Adrenal gland (tissue), 12 donors: ENCODE data around the gene CSNK2A2. TPM values are rescaled to one million over a fixed set of nuclear protein-coding genes. Genes with fewer than 3 reads are reported as not detected.

Experiments used
- DNase-seq, 7 donors: peaks; one replicate each; pipeline ENCODE4 v3.0.0-alpha.2; 2019 to 2020
- H3K27ac ChIP-seq, 5 donors: fragments of 200-600 bp; sonication (generic) in 4 of 5; 1 replicate in 3 of 5; 2 replicates in 2 of 5; pipeline versions ENCODE4 v1.5.1 to v1.8.0; 2016 to 2020; ENCODE audit warnings: mild to moderate bottlenecking in 1 of 5
- H3K27me3 ChIP-seq: fragments of 200-600 bp; 2 replicates; pipeline ENCODE4 v1.8.0; 2021
- H3K36me3 ChIP-seq, 2 donors: fragments of 200-600 bp; replicated peaks in 1 of 2; 1 replicate in 1 of 2; 2 replicates in 1 of 2; pipeline versions ENCODE4 v1.5.1 to v1.8.0; 2018 to 2022
- H3K4me1 ChIP-seq, 2 donors: fragments of 200-600 bp; replicated peaks in 1 of 2; 1 replicate in 1 of 2; 2 replicates in 1 of 2; pipeline versions ENCODE4 v1.5.1 to v1.8.0; 2018 to 2021
- H3K4me3 ChIP-seq, 4 donors: fragments of 200-600 bp; sonication (generic) in 3 of 4; one replicate each; pipeline ENCODE4 v1.5.1; 2016 to 2018
- H3K9me3 ChIP-seq, 3 donors: fragments of 200-600 bp; sonication (generic) in 1 of 3; replicated peaks in 1 of 3; 1 replicate in 2 of 3; 2 replicates in 1 of 3; pipeline versions ENCODE4 v1.5.1 to v1.8.0; 2016 to 2021
- POLR2A ChIP-seq, 2 donors: fragments of 450-650 bp; IDR thresholded peaks; one replicate each; pipeline ENCODE4 v1.6.1; 2017; ENCODE audit warnings: antibody characterized with exemption in 2 of 2, mild to moderate bottlenecking in 2 of 2, moderate library complexity in 1 of 2
- WGBS, 4 donors: extraction: QIAGEN DNeasy Blood & Tissue Kit in 2 of 4; methylation state at CpG; one replicate each; pipeline versions ENCODE4 v1.1.5 to v1.1.7; 2013 to 2017; 5-methylcytosine and 5-hydroxymethylcytosine counted together
- intact Hi-C, 2 donors: fragments of 100-400 bp; cut with DNase I; formaldehyde crosslinking; loops; one replicate each; pipeline versions ENCODE4 v1.14.1 to v1.15.0; 2022 to 2023
- polyA plus RNA-seq, 3 donors: library from polyadenylated mRNA; stranded (reverse); fragments of 200-250 nt in 2 of 3; fragments of 350-450 nt in 1 of 3; fragmentation: Illumina TruSeq in 1 of 3; extraction: RNeasy Lipid Tissue Mini Kit (QIAGEN cat#74804) in 1 of 3; gene quantifications; one replicate each; pipeline ENCODE4 v1.2.3, GENCODE V29; 2013 to 2014
- total RNA-seq, 9 donors: library from RNA; depleted of rRNA in 4 of 9; stranded (reverse); fragments of >200 nt in 4 of 9; fragments of 120-200 nt in 1 of 9; fragmentation: NEBNext Ultra II Directional in 1 of 9; extraction: Animal tissue kit (Norgen Biotek cat#: 25700) in 1 of 9; gene quantifications; one replicate each; pipeline versions ENCODE4 v1.1.0 to v1.2.4, GENCODE V29; 2013 to 2023
- TF ChIP-seq, protein P1 (sequence below), 6 experiments: fragments of 450-650 bp in 4 of 6; fragments of 200-600 bp in 2 of 6; sonication (generic) in 1 of 6; IDR thresholded peaks; 1 replicate in 5 of 6; 2 replicates in 1 of 6; pipeline versions ENCODE4 v1.5.1 to v1.8.0; 2016 to 2021; ENCODE audit warnings: antibody characterized with exemption in 6 of 6, mild to moderate bottlenecking in 2 of 6, moderate library complexity in 1 of 6
- donor health status: healthy with polysubstance abuse.
- donor health status: Bipolar disorder and iron deficiency.
- donor health status: DM: yes; HTN: yes; CAD: no.
- donor health status: DM: no; HTN: no; CAD: no.
- donor health status: DM: no; HTN: no; CAD: no.
- donor health status: DM: yes; HTN: yes; CAD: no.

CSNK2A2 gene
- total and polyA plus RNA-seq, 12 donors = 18.0 to 76.3 (median 37.7) TPM

GRCh38 chr16:58197314-58198012 lies 443 bp downstream of the CSNK2A2 start:
- Histone ChIP-seq H3K27me3 (no peaks in the 10 kb centered on the region), H3K27ac (peak overlapping the region in 1 of 5 donors; percentile 60), H3K4me3 (peak overlapping the region in 3 of 4 donors; percentile 1 to 86 (median 72)), H3K36me3 (peaks cover 0 to 28% of the 10 kb centered on the region in 2 donors), H3K9me3 (no peaks in the 10 kb centered on the region), H3K4me1 (peaks cover 0 to 18% of the 10 kb centered on the region in 2 donors)
- WGBS, 4 donors = 0 to 1% (median 1%) methylated on average over 12 to 93 of the region's 97 CpGs
- intact Hi-C loops = loop anchor here in 1 of 2 donors (5.0 kb wide), 1 partner anchor 170 kb away; the partner anchor contains the start of gene MMP15
- TF ChIP-seq, protein P1, sequence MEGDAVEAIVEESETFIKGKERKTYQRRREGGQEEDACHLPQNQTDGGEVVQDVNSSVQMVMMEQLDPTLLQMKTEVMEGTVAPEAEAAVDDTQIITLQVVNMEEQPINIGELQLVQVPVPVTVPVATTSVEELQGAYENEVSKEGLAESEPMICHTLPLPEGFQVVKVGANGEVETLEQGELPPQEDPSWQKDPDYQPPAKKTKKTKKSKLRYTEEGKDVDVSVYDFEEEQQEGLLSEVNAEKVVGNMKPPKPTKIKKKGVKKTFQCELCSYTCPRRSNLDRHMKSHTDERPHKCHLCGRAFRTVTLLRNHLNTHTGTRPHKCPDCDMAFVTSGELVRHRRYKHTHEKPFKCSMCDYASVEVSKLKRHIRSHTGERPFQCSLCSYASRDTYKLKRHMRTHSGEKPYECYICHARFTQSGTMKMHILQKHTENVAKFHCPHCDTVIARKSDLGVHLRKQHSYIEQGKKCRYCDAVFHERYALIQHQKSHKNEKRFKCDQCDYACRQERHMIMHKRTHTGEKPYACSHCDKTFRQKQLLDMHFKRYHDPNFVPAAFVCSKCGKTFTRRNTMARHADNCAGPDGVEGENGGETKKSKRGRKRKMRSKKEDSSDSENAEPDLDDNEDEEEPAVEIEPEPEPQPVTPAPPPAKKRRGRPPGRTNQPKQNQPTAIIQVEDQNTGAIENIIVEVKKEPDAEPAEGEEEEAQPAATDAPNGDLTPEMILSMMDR (IDR thresholded peaks at IDR 0.05) = no peak
- TF ChIP-seq POLR2A (IDR thresholded peaks at IDR 0.05) = no peak
- peak in 2 of 7 donors; percentile 8 to 14 for DNase-seq

DNA sequence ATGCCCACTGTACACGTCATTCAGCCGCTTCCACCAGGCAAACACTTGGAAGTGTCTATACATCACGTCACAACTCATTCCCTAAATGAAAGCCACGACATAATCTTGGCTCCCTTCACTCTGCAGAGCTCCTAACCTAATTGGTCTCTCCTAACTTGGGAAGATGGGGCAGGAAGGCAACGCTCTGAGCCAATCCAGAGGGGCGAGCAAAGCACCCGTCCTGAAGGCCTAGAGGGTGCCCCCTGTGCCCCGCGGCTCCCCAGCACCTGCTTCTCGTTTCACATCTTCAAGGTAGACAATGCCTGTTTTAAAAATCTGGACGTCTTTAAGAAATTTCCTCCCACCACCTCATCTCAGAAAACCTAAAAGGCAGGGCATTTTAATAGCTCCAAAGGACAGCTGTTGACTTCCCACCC lies 1.0 kb downstream of the CSNK2A2 start:
- 6 to 18% (median 15%) methylated on average over 9 to 11 of the region's 11 CpGs for WGBS, 4 donors
- peaks cover 0 to 34% of the 10 kb centered on the region in 2 donors for H3K36me3 ChIP-seq
- TF ChIP-seq POLR2A (IDR thresholded peaks at IDR 0.05) = no peak
- TF ChIP-seq, protein P1 (IDR thresholded peaks at IDR 0.05) = no peak
- peak in 1 of 7 donors; percentile 12 for DNase-seq
- H3K27me3 ChIP-seq = no peaks in the 10 kb centered on the region
- H3K9me3 ChIP-seq = no peaks in the 10 kb centered on the region
- intact Hi-C loops = loop anchor here in 1 of 2 donors (5.0 kb wide), 1 partner anchor 170 kb away; the partner anchor contains the start of gene MMP15
- H3K4me1 ChIP-seq = peaks cover 0 to 18% of the 10 kb centered on the region in 2 donors
- no peak overlapping the region for H3K27ac ChIP-seq
- peak overlapping the region in 3 of 4 donors; percentile 1 to 86 (median 72) for H3K4me3 ChIP-seq

DNA sequence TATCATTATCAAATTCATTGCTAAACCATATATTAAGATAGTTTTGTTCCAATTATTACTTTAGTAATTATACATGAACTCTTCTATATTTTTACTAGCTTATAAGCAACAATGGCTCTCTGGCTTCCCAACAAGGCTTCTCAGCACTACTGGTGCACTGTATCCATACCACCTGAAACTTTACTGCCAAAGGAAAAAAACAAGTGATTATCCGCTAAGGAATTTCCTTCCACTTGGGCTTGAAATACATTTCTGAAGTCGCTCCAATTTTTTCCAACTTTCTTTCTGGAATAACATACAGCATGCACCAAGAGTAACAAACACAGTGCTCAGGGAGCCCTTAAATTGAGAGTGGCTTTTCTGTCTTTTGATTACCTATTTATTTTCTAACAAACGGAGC lies 2.1 kb downstream of the CSNK2A2 start:
- Histone ChIP-seq H3K9me3 (no peaks in the 10 kb centered on the region), H3K27me3 (no peaks in the 10 kb centered on the region), H3K27ac (no peak overlapping the region), H3K36me3 (peaks cover 0 to 45% of the 10 kb centered on the region in 2 donors), H3K4me1 (peaks cover 0 to 18% of the 10 kb centered on the region in 2 donors), H3K4me3 (no peak overlapping the region)
- WGBS, 4 donors = 89 to 96% (median 93%) methylated on average over 3 of the region's 3 CpGs
- TF ChIP-seq, protein P1 (IDR thresholded peaks at IDR 0.05) = no peak
- TF ChIP-seq POLR2A (IDR thresholded peaks at IDR 0.05) = no peak
- intact Hi-C loops = loop anchor here in 1 of 2 donors (5.0 kb wide), 1 partner anchor 168 kb away; the partner anchor contains the start of gene MMP15
- DNase-seq = no peak

DNA sequence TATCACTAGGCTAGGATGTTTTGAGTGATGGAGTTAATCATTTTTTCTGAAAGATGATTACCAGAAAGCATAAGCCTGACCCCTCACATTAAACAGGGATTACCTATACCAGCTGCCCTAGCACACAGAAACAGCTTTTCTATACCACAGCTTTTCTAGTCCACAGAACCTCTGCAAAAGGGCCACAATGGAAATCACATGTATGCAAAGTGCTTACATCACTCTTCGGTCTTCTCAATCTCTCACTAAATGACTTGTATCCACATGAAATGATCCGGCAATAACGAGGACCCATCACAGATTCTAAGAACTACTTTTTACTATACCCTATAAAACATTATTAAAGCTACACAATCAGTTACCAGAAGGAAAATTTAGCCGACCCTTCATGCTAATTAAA lies 2.6 kb downstream of the CSNK2A2 start:
- 79 to 88% (median 86%) methylated on average over 4 of the region's 4 CpGs for WGBS, 4 donors
- H3K4me3 ChIP-seq = no peak overlapping the region
- intact Hi-C loops = loop anchor here in 1 of 2 donors (5.0 kb wide), 1 partner anchor 168 kb away; the partner anchor contains the start of gene MMP15
- TF ChIP-seq, protein P1 (IDR thresholded peaks at IDR 0.05) = no peak
- TF ChIP-seq POLR2A (IDR thresholded peaks at IDR 0.05) = no peak
- H3K9me3 ChIP-seq = no peaks in the 10 kb centered on the region
- H3K4me1 ChIP-seq = peaks cover 0 to 18% of the 10 kb centered on the region in 2 donors
- H3K27ac ChIP-seq = no peak overlapping the region
- H3K27me3 ChIP-seq = no peaks in the 10 kb centered on the region
- DNase-seq = no peak
- H3K36me3 ChIP-seq = peaks cover 0 to 49% of the 10 kb centered on the region in 2 donors
